Muscle of arm (tissue), 14 donors: ENCODE measurements around the gene UMODL1. TPM values are rescaled to one million over a fixed set of nuclear protein-coding genes. Genes with fewer than 3 reads are reported as not detected.

Experiments
- DNase-seq: peaks from one replicate; pipeline ENCODE4 v3.0.0-alpha.2; 2013
- long read RNA-seq, 11 donors: transcript quantifications; one replicate each; lab custom pipeline, GENCODE V29; 2026
- polyA plus RNA-seq, 12 donors: library from polyadenylated mRNA; unstranded; fragments of 120-200 nt; gene quantifications; one replicate each; pipeline ENCODE4 v1.2.1, GENCODE V29; 2013; ENCODE audit not compliant: insufficient read length in 12 of 12

UMODL1 gene, protein sequence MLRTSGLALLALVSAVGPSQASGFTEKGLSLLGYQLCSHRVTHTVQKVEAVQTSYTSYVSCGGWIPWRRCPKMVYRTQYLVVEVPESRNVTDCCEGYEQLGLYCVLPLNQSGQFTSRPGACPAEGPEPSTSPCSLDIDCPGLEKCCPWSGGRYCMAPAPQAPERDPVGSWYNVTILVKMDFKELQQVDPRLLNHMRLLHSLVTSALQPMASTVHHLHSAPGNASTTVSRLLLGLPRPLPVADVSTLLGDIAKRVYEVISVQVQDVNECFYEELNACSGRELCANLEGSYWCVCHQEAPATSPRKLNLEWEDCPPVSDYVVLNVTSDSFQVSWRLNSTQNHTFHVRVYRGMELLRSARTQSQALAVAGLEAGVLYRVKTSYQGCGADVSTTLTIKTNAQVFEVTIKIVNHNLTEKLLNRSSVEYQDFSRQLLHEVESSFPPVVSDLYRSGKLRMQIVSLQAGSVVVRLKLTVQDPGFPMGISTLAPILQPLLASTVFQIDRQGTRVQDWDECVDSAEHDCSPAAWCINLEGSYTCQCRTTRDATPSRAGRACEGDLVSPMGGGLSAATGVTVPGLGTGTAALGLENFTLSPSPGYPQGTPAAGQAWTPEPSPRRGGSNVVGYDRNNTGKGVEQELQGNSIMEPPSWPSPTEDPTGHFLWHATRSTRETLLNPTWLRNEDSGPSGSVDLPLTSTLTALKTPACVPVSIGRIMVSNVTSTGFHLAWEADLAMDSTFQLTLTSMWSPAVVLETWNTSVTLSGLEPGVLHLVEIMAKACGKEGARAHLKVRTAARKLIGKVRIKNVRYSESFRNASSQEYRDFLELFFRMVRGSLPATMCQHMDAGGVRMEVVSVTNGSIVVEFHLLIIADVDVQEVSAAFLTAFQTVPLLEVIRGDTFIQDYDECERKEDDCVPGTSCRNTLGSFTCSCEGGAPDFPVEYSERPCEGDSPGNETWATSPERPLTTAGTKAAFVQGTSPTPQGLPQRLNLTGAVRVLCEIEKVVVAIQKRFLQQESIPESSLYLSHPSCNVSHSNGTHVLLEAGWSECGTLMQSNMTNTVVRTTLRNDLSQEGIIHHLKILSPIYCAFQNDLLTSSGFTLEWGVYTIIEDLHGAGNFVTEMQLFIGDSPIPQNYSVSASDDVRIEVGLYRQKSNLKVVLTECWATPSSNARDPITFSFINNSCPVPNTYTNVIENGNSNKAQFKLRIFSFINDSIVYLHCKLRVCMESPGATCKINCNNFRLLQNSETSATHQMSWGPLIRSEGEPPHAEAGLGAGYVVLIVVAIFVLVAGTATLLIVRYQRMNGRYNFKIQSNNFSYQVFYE
- under 1 TPM in 1 of 12 donors, not detected in 11; 0.12 TPM for polyA plus RNA-seq
- long read RNA-seq, donor 1: 0 reads
- long read RNA-seq, donor 2: 0 reads
- long read RNA-seq, donor 3: 0 reads
- long read RNA-seq, donor 4: 0 reads
- long read RNA-seq, donor 5: 0 reads
- long read RNA-seq, donor 6: 0 reads
- long read RNA-seq, donor 7: 0 reads
- long read RNA-seq, donor 8: 0 reads
- long read RNA-seq, donor 9: 0 reads
- long read RNA-seq, donor 10: 0 reads
- long read RNA-seq, donor 11: 0 reads

DNA sequence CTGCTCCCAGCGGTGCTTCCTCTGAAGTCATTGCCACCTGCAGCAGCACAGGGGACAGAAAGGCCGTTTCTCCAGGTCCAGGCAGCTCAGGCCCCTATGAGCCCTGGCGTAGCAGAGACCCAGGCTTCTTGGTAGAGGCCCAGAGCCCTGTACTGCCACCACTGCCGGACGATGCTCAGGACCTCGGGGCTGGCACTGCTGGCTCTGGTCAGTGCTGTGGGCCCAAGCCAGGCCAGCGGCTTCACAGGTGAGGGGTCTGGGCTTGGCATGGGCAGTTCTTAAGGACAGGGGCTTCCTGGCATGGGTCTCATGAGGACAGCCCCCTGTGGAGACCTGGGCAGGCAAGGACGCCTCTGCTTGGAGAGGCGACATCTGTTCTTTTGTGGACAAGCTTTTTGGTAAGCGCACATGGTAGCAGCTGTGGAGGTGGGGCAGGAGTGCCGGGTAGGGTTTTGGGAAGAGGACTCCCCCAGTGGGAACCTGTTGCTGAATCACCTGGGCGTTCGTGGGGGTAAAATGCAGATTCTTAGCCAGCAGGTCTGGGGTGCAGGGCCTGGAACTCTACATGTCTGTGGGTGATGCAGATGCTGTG lies at the start of gene UMODL1:
TSS of gene UMODL1 (plus strand) at position 172 of the 592 bp plus-strand sequence. CDS start at position 172, 0 bp downstream.
- no peak for DNase-seq

DNA sequence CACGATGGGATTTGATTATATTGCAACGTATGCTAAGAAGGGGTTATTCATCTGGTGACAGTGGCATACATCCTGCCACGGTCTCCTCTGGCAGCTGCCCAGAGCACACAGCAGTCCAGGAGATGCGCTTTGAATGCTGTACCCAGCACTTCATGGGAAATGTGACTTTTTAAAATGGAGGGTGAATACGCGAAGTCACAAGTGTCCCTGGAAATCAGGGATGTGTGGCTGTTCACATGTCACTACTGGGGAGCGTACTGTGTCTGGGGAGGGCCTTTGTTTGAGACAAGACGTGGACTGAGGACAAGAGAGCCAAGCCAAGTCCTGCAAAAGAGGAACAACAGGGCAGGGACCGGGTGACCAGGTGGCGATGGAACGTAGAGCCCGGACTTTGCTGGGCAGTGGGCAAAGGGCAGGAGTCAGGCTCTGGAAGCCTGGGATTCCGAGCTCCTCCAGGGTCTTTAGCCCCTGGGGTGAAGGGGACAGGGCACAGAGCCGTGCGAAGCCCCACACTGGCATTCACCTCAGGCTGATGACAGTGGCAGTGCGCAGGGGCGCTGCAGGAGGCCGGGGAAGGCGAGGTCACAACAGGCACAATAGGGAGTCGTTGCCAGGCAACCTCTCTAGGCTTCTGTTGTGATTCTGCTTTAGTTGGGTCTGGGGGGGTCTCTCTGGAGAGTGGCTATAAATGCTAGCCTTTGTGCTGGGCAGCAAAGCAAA lies 49.6 kb upstream of the UMODL1 start:
- DNase-seq: no peak

DNA sequence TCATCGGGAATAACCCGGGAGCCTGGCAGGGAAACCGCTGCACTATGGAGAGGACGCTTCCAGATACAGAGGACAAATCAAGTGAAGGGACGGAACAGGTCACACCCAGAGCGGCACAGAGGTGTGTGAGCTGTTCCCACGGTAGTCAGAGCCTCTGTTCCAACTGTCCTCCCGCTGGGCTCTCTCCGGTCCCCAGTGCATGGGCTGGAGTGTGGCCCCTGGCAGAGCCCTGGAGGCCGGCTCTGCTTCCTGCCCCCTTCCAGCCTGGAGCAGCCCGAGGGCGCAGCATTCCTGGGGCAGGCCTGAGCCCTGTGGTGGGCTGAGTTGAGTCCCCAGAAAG lies 49.1 kb upstream of the UMODL1 start:
- no peak for DNase-seq

DNA sequence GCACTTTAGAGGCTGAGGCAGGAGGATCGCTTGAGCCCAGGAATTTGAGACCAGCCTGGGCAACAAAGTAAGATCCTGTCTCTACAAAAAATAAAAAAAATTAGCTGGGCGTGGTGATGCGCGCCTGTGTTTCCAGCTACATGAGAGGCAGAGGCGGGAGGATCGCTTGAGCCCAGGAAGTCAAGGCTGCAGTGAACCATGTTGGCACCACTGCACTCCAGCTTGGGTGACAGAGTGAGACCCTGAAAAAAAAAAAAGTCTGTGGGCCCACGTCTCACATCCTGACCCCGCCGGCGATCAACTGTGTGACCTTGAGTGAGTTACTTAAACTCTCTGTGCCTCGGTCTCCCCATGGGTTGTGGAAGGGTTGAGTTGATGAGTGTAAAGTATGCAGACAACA lies 48.2 kb upstream of the UMODL1 start:
- DNase-seq: no peak

DNA sequence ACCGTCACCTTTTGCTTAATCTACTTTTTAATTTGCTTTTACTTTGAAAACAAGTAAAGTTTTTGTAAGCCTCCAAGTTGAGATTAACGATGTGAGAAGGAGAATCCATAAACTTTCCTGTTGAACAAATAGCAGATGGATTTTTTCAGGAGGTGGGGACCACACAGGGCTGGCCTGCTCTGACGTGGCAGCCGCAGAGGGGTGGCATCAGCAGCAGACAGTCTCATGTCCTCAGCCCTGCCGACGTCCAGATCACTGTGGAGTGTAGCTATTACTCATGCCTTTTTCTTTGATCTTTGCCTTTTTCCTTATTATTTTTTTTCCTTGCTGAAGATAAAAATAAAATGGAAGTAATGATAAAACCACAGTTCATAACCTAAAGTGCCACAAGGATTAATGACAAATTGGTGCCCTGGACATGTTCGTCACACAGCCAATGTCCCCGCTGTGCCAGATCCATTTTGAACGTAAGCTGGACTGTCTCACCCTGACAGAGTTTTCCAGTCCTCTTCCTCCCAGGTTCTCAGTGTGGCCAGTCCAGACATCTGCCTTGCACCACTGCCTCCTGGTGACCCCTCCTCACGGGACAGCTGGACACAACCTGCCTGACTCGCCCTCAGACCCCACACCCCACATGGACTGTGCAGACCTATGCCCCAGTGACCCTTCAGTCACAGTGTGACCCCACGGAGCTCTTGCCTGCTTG lies 45.6 kb upstream of the UMODL1 start:
- no peak for DNase-seq

DNA sequence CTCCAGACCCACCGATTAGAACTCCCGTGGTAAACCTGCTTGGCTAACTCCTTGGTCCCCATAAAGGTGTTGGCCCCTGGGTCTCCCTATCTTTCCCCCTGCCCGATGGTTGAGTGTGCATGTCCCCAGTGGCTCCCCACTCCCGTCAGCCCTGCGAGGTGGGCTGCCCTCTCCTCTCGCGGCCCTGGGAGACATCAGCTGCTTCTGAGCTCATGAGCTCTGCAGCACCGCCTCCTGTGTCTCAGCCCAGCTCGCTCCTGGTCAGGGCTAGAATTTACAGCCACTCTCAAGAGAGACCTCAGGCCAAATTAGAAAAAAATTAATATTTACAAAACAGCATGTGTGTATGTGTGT lies 45.1 kb upstream of the UMODL1 start:
- no peak for DNase-seq

DNA sequence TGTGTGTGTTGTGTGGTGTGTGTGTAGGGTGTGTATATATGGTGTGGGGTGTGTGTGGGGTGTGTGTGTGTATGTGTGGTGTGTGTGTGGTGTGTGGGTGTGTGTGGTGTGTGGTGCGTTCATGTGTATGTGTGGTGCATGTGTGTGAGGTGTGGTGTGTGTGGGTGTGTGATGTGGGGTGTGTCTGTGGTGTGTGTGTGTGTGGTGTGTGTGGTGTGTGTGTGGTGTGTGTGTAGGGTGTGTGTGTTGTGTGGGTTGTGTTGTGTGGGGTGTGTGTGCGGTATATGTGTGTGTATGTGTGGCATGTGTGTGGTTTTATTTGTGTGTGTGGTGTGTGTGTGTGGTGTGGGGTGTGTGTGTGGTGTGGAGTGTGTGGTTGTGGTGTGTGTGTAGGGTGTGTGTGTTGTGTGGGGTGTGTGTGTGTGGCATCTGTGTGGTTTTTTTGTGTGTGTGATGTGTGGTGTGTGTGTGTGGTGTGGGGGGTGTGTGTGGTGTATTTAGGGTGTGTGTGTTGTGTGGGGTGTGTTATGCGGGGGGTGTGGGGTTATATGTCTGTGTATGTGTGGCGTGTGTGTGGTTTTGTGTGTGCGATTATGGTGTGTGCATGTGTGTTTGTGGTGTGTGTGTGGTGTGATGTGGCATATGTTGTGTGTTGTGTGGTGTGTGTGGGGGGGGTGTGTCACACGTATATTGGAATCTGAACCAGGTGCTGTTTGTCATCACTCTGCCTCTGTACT lies 43.9 kb upstream of the UMODL1 start:
- DNase-seq: no peak

DNA sequence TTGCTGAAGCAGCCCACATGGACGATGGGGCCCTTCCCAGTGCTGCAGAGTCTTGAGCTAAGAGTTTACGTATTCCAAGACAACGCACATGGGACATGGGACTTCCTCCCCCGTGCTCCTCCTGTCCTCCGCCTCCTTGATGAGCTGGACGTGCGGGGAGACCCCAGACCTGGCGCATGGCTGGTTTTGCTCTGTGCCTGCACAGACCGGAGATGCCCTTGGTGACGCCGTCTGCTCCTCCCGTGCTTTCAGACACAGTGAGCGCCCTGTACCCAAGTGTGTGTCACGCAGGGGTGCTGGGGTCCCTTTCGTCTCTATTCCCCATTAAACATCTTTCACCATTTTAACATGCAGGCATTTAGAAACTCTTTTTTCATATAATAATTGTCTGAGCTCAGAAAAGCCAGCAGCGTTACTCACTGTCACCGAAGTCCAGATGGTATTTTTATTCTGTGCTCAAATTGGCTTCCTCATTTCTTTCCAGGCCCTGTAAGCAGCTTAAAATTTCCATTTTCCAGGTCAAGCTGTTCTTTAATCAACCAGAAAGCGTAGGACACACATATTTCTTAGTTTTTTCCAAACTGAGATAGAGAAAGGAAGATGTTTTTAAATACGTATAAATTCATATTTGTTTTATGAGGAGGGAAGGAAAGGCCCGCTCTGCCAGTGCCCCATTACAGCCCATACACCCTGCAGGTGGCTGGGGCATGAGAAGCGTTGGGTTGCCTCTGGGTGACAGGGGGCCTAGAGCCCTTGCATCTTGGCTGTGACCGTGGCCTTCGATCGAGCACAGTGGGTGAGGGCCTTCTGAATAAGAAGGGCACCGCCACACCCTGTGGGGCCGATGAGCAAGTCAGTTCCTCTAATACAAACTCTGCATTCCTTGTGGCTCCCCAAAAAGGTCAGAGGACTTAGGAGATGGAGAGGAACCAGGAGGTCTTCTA lies 43.0 kb upstream of the UMODL1 start:
- no peak for DNase-seq

DNA sequence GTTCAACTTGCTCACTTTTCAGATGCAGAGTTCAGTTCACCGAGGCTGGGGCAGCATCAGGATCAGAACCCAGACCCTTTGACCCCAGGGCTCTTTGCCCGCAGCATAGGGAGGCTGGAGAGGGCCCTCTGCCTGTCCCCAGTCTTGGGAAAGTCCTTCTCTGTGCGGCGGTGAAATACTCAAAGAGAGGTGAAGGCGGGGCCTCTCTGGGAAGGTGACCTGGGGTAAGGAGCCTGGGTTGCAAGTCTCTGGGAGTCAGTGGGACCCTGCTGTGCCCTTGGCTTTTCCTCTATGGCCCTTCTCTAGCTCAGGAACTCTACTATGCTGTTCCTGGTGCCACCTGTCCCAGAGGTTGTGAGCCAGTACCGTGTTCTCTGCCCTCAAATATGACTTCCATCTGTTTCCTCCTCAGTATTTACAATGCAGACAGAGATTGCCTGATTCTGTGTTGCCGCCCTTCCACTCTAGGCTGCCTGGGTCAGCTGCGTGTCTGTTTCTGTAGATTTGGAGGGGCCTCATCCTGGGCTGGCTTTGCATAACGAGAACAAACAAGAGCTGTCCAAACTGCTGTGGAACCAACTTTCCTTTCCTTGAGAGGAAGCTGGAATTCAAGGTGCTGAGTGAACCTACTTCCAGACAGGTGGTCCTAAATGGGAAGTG lies 42.2 kb upstream of the UMODL1 start:
- DNase-seq: no peak

DNA sequence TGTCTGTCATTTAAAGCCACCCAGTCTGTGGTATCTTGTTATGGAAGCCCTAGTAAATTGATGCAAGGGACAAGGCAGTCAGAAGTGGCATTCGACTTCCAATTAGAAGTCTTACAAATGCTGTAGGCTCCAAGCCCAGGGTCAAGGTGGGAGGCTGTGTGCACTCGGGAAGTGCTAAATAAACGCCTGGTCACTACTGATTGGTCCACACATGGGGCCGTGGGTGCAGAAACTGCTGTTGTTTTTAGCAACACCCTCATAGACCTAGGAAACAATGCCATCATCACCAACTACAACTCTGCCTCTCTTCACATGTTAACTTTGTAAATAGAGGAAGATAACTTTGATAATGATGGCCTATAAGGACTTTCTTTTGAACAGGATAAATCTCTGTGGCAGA lies 40.8 kb upstream of the UMODL1 start:
- no peak for DNase-seq

DNA sequence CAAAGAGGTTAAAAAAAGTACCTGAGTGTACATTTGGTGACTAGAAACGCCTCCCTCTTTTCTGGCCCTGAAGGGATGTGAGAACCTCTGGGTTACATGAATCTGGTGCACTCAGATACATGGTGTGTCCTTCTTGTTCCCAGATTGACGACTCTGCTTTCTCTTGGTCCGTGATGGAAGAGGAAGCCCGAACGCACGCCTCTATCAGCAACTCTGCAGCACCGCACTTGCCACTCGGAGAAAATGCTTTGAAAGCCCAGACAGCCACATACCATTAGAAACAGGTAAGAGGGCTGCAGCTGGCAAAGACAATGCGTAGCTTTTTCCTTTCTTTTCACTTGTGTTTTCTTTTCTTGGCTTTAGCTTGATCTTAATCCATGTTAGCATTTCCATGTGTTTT lies 39.9 kb upstream of the UMODL1 start:
- no peak for DNase-seq

DNA sequence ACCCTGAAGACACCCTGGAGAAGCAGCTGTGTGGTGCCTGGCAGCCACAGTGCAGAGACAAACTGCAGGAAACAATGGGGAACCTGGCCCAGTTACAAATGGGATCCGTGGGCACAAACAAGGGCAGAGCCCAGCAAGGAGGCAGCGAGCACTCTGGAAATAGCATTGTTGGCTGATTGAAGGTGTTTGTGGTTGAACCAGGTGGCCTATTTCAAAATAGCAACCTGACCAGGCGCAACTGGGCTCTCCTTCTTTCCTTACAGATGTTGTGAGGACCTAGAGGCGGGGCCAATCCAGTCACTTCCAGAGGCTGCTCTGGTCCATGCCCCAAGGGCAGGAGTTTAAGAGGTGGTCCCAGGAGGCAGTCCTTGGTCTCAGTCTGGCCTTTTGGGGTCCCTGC lies 39.3 kb upstream of the UMODL1 start:
- DNase-seq: no peak

DNA sequence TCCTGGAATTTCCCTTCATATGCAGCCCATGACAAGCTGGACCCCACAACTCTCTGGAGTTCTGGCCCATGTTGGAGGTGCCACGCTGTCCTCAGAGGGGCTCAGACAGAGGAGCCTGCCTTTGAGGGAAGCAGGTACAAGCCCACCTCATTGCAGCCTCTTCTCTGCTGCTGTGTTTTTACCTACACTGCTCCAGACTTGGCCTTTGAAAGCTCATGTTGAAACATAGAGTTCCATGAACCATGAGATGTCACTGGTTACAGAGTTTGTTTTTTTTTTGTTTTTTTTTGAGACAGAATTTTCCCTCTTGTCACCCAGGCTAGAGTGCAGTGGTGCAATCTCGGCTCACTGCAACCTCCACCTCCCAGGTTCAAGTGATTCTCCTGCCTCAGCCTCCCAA lies 38.9 kb upstream of the UMODL1 start:
- no peak for DNase-seq

DNA sequence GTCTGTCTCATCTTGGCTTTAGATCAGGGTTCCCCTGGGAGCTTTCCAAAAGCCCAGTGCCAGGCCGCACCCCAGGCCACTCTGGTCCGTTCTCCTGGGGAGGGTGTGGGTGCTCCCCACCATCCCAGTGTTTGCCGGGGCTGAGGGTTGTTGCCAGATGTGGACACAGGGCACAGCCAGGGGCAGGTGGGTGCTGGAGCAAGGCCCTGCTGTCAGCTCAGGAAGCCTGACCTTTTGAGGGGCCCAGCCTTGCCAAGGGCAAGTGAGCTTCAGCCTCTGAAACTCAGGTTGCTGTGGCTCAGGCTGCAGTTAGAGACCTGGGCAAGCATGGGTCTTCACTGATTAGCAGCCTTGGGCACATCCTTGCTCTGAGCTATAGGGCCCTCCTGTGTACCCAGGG lies 38.1 kb upstream of the UMODL1 start:
- DNase-seq: no peak

DNA sequence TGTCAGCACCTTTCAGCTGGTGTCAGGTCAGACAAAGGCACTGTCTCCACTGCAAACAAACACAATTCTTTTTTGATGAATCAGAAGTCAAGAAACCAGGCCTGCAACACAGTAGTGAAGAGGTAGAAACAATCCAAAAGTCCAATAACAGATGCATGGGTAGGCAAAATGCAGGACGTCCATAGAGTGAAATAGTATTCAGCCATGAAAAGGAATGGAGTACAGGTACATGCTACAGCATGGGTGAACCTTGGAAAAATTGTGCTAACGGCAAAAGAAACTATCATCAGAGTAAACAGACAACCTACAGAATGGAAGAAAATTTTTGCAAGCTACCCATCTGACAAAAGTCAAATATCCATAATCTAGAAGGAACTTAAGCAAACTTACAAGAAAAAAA lies 34.8 kb upstream of the UMODL1 start:
- no peak for DNase-seq

DNA sequence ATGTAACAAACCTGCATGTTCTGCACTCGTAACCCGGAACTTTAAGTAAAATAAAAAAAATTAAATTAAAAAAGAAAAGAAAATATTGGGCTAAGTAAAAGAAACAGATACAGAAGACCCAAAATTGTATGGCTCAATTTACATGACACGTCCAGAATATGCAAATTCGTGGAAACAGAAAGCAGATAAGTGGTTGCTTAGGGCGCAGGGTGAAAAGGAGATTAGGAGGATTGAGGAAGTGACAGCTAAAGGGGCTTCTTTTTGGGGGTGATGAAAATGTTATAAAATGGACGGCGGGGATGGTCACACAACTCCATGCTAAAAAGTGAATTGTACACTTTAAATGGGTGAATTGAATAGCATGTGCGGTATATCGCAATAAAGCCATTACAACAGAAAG lies 33.6 kb upstream of the UMODL1 start:
- DNase-seq: no peak

DNA sequence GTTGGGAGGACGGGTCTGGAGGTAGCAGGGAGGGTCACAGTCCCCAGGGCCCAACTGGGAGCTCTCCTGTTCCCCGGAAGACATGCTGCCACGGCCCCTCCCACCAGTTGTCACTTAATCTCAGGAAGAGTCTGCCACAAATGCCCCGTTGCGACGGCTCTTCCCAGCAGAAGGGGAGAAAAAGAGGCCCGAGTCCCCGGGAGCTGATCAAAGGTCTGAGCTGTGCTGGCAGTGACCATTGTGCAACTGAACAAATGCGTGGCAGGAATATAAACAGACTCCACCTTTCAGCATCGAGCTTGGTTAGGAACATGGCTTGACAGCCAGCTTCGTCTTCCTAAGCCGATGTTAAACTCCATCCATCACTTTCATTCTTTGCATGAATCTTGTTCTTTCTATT lies 33.2 kb upstream of the UMODL1 start:
- no peak for DNase-seq

DNA sequence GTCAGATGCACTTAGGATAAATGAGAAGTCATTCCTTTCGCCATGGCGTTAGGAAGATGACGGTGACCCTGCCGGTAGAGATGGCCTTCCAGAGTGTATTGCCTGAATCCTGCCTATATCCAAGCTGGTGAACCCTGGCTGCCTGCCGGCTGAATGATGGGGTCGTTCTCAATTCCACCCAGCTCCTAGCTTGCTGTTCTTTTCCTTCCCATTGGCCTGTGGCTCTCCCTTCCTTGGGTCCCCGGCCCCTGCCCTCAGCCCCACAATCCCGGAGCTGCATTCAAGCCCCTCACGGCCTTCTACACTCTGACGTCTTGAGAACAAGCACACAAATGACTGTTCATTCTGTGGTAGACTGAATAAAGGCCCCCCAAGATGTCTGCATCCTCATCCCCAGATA lies 32.7 kb upstream of the UMODL1 start:
- no peak for DNase-seq
